GM12873 (cell line): ENCODE measurements around the gene HOXA7.

Source experiments
- CTCF ChIP-seq: IDR thresholded peaks from 2 replicates; pipeline ENCODE4 v1.5.1; 2012; ENCODE audit warnings: low read depth, mild to moderate bottlenecking, moderate library complexity, low read length, control low read depth; ENCODE audit not compliant: insufficient read depth; ENCODE audit errors: missing control alignments

The HOXA7 gene

GRCh38 chr7:27185854-27186667 is 29.6 kb upstream of the HOXA7 start:
- no peak for TF ChIP-seq CTCF

DNA sequence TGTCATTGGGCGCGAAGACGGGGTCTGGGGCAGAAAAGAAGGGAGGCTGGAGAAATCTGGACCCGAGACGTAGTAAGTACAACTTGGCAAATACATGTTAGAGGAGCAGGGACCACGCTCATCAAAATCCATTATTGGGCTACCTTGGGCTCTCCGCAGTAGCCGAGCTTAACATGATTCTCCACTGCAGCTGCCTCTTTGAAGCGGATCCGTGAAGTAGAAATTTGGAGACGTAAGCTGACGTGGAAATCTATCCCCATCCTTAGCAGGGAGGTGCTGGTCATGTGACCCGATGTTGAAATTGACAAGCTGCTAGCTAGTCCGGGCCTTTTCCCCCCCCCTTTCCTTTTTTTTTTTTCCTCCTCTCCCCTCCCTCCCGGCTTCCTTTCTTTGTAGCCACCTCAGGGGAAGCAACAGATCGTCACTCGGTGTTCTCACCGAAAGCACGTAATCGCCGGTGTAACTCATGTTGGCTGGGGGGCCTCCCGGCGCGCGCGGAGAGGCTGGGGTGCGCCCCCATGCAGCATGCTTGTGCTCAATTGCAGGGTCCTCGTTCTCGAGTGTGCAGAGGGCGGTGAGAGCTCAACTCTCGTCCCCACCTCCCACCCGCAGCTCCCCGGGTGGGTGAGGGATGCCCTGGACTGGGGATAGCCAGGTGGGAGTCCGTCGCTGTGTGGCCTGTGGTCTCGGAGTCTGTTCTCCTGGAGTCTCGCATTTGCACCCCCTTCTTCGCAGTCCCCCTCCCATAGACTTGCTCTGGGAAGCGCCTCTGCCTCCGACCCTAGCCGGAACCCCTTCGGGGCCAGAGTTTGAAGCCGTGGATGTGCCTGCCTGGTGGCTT is 28.8 kb upstream of the HOXA7 start, which contains the start of gene HOXA11:
HOXA11 (minus strand) TSS at position 220 of the 841 bp plus-strand sequence; CDS start at position 132, 88 bp downstream.
- TF ChIP-seq CTCF = no peak

DNA sequence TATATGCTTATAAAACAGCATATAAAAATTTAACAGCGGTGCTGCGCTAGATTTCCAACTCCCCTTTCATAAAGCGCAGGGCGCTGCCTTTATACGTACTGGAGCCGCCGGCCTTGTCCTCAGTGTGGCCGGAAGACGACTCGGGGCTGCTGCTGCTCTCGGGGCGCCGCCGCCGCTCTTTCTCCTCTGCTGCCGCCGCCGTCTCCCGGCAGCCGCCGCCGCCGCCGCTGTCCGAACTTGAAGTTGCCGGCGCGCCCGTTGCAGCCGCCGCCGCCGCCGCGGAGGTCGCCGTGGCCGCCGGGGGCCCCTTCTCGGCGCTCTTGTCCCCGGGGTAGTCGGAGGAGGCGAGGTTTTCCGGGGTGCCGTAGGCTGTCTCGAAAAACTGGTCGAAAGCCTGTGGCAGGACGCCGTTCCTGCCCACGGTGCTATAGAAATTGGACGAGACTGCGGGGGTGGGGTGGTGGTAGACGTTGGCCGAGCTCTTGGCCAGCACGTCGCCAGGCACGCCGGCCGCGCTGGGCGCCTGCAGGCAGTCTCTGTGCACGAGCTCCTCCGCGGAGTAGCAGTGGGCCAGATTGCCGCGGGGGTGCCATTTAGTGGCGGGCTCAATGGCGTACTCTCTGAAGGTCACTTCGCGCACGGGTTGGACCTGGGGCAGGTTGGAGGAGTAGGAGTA is 28.0 kb upstream of the HOXA7 start:
- TF ChIP-seq CTCF = no peak

DNA sequence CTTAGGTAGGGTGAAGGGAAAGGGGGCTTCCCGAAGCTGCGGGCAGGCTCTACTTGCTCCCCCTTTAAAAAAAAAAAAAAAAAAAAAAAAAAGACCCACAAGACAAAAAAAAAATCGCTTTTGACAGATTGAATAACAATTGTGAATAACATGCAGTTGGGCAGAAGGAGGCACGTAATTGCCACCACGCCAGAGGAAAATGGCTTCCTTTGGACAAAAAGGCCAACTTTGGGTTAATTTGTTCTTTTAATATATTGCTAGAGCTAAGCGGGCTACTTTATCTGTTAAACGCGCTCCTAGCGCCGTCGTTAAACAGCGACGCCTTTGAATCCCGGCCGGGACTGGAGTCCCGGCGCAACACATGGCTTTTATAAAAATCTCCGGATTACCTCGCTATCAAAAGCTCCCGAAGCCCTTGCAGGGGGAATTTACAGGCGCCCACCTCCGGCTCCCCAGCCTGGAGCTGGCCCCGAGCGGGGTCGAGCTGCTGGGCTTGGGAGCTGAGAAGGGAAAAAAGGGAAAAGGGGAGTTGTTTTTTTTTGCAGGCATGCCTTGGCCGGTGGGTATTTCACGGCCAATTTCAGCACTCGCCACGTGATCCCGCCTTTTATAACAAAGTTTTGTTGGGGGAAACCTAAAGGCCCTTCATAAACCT is 27.3 kb upstream of the HOXA7 start:
- TF ChIP-seq CTCF = no peak

GRCh38 chr7:27182861-27183681 is 26.6 kb upstream of the HOXA7 start:
- TF ChIP-seq CTCF = no peak

DNA sequence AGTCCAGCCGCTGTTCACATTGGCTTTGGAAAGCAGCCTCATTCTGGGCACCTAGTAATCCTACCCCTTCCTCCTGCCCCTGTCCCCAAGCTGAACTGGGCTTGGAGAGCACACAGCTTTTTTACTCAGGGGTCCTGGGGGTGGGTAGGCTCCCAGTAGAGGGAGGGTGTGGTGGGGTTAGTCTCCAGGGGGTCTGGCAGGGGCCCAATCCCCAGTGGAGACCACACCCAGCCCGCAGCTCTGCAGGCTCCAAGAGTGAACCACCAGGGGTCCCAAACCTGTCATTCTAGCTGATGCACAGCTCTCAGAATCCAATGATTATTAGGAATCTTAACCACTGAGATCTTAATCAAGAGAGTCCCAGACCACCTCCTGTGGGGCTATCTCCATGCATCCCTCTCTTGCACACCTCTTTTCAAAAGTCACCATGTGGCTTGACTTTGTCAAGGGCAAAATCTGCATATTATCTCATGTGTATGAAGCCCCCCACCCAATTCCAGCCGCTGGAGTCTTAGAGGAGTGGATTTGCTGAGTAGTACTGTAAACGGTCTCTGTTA is 25.9 kb upstream of the HOXA7 start:
- no peak for TF ChIP-seq CTCF
